Measurements from ENCODE around the gene PHACTR1. TPM values are rescaled to one million over a fixed set of nuclear protein-coding genes. Genes with fewer than 3 reads are reported as not detected.
"Not testable (repeated sequence)": the region's sequence is repeated elsewhere in the genome, so short reads cannot be mapped to it uniquely, and the experiment has no call there.

The PHACTR1 gene
- total RNA-seq, 1 experiment from 2014 or later, result 2.9 TPM

- in situ Hi-C loops (cut with HindIII; ENCODE audit: low pct_unique_long_range_greater_than_20kb, low sequenced_read_pairs), result no loop called here
These were observed 509.5 kb downstream of the PHACTR1 start for GRCh38 chr6:13226071-13226470.

GRCh38 chr6:13228264-13229204 is 512.0 kb downstream of the PHACTR1 start:
- in situ Hi-C loops (cut with HindIII; ENCODE audit: low pct_unique_long_range_greater_than_20kb, low sequenced_read_pairs), result no loop called here
- no peak for DNase-seq (ENCODE audit: low read depth, low spot score)

More at GRCh38 chr6:13226071-13226470, 509.5 kb downstream of the PHACTR1 start:
- no peak for DNase-seq (ENCODE audit: low read depth, low spot score)

DNA sequence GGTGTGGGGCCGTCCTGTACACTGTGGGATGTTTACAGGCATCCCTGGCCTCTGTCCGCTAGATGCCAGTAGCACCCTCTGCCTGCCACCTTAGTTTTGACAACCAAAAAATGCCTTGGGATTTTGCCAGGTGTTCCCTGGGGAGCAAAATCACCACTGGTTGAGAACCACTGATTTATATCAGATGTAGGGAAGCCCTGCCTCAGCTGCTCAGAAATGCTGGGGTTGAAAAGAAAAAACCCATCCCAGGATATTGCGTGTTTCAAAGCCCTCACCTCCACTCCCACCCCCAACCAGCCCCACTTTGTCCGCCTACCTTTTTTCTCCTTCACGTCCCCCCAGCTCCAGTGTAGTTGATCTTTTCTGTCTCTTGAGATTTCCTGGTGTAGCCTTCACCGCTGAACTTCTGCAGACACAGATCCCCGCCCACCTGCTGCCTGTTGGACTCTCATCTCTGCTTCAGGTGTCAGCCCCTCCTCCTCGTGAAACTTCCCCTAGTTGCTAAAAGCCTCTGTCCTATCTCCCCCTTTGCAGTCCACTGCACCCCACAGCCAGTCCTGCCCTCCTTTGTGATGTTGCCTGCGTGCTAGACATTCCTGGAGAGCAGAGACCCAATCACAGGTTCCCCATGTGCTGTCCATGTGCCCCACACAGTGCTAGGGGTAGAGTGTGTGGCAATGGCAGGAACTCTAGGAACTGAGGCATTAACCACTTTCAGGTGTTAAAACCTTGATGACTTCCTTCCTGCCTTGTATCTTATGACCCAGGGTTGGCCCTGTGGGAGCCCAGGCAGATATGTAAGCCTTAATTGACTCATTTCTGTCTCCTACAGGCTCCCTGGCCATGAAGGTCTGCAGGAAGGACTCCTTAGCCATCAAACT is 512.9 kb downstream of the PHACTR1 start:
- DNase-seq (ENCODE audit: low read depth, low spot score), result peak; percentile 86
- in situ Hi-C loops (cut with HindIII; ENCODE audit: low pct_unique_long_range_greater_than_20kb, low sequenced_read_pairs), result no loop called here

DNA sequence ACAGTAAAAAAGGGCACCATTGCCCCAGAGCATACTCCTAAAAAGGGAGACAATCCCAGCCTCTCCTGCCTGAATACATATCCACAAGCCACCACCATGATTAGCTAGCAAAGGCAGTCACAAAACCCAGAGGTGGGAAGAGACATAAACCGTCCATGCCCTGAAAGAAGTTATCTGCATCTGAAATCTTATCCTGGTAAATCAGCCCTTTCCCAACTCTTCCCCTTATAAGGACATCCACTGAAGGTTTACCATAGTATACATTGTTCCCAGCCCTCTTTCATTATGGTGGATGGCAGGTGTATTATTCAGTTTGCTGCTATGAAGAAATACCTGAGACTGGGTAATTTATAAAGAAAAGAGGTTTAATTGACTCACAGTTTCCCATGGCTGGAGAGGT is 516.5 kb downstream of the PHACTR1 start:
- no peak for DNase-seq (ENCODE audit: low read depth, low spot score)

GRCh38 chr6:13234130-13234529 is 517.6 kb downstream of the PHACTR1 start:
- DNase-seq (ENCODE audit: low read depth, low spot score), result peak; percentile 62
- in situ Hi-C loops (cut with HindIII; ENCODE audit: low pct_unique_long_range_greater_than_20kb, low sequenced_read_pairs), result no loop called here

More for the DNA sequence above, 516.5 kb downstream of the PHACTR1 start:
- in situ Hi-C loops (cut with HindIII; ENCODE audit: low pct_unique_long_range_greater_than_20kb, low sequenced_read_pairs), result no loop called here

- in situ Hi-C loops (cut with HindIII; ENCODE audit: low pct_unique_long_range_greater_than_20kb, low sequenced_read_pairs), result no loop called here
- no peak for DNase-seq (ENCODE audit: low read depth, low spot score)
These were observed 518.8 kb downstream of the PHACTR1 start for GRCh38 chr6:13235339-13235738.

DNA sequence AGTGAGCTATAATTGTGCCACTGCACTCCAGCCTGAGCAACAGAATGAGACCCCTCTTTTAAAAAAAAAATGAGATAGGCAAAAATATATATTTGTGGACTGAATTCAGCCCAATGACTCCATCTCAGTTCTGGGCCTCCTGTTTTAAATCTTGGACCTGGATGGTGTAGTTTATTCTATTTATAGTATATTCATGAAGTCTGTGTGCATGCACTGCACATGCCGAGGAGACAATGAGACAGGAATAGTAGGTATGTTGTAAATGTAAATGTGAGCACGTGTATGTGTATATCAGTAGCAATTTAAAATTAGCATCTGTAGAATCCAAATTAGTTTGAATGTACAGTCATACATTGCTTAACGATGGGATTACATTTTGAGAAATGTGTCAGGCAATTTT is 520.8 kb downstream of the PHACTR1 start:
- in situ Hi-C loops (cut with HindIII; ENCODE audit: low pct_unique_long_range_greater_than_20kb, low sequenced_read_pairs), result no loop called here
- DNase-seq (ENCODE audit: low read depth, low spot score), result no peak

DNA sequence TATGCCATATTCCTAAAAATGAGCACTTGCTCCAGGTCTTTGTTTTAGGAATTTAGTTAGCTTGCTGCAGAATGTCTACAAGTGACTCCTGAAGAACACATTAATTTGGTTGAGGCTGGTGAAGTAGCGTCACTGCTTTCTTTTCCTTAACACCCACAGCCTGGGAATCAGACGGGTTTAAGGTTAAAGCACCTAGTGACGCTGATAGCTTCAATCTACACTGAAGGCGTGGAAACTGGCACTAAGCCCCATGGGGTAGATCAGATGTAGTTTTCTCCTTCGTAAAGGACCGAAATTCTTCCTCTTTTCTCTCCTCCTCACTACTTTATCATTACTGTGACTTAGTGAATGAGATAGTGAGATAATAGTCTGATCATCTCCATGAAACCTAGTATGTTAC is 521.5 kb downstream of the PHACTR1 start:
- no peak for DNase-seq (ENCODE audit: low read depth, low spot score)
- in situ Hi-C loops (cut with HindIII; ENCODE audit: low pct_unique_long_range_greater_than_20kb, low sequenced_read_pairs), result no loop called here

GRCh38 chr6:13238640-13239216 is 522.2 kb downstream of the PHACTR1 start:
- DNase-seq (ENCODE audit: low read depth, low spot score), result no peak
- in situ Hi-C loops (cut with HindIII; ENCODE audit: low pct_unique_long_range_greater_than_20kb, low sequenced_read_pairs), result no loop called here

- in situ Hi-C loops (cut with HindIII; ENCODE audit: low pct_unique_long_range_greater_than_20kb, low sequenced_read_pairs), result no loop called here
- peak; percentile 77 for DNase-seq (ENCODE audit: low read depth, low spot score)
These were observed 523.2 kb downstream of the PHACTR1 start for GRCh38 chr6:13239530-13240455.

DNA sequence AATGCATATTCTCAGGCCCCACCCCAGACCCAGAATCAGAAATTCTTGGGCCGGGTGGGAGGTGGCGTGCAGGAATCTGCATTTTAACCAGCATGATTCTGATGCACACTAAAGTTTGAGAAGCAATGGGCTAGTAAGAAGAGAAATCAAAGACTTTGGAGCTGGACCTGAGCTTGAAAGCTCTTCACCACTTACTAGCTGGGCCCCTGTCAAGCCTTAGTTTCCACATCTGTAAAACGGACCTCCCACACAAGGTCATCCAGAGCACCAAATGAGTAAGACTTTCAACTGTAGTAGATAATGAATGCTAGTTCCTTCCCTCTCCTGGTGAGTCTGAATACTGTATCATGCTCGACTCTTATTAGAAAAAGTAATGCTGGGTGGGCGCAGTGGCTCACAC is 524.8 kb downstream of the PHACTR1 start:
- in situ Hi-C loops (cut with HindIII; ENCODE audit: low pct_unique_long_range_greater_than_20kb, low sequenced_read_pairs), result no loop called here
- no peak for DNase-seq (ENCODE audit: low read depth, low spot score)

DNA sequence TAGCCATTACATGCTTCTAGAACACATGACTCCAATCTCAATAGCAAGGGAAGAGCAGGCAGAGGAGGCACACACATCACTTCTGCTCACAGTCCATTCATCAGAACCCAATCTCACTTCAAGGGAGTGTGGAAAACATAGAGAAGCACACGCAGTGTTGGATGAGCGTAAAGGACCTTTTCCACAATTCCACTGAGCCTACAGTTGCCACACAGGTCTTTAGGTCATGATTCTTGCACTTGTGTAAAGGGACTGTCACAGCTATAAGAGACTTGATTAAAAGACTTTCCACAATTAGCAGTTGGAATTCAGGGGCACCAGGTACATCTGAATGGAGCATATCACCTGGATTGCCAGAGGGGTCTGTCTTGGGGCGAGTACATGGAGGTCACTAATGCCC is 525.6 kb downstream of the PHACTR1 start:
- in situ Hi-C loops (cut with HindIII; ENCODE audit: low pct_unique_long_range_greater_than_20kb, low sequenced_read_pairs), result no loop called here
- no peak for DNase-seq (ENCODE audit: low read depth, low spot score)

DNA sequence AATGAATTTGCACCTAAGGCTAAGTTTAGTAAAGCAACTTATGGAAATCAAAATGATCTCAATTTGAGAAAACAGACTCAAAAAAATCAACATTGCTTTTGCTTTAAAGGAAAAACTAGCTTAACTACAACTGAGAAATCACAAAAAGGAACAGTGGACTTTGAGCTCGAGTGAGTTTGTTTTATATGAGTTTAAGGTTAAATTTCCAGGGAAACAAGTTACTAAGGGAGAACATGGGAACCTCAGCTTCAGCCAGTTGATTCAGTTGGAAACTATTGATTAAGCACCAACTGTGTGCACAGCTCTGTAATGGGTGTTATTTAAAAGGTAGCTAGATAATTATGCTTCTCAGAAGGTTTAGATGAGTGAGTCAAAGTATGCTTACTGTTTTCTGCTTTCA is 526.0 kb downstream of the PHACTR1 start:
- in situ Hi-C loops (cut with HindIII; ENCODE audit: low pct_unique_long_range_greater_than_20kb, low sequenced_read_pairs), result no loop called here
- DNase-seq (ENCODE audit: low read depth, low spot score), result no peak

GRCh38 chr6:13243033-13243432 is 526.5 kb downstream of the PHACTR1 start:
- no peak for DNase-seq (ENCODE audit: low read depth, low spot score)
- in situ Hi-C loops (cut with HindIII; ENCODE audit: low pct_unique_long_range_greater_than_20kb, low sequenced_read_pairs), result no loop called here

- in situ Hi-C loops (cut with HindIII; ENCODE audit: low pct_unique_long_range_greater_than_20kb, low sequenced_read_pairs); DNase-seq (ENCODE audit: low read depth, low spot score): not testable (repeated sequence)
These were observed 527.2 kb downstream of the PHACTR1 start for GRCh38 chr6:13243745-13244144.

DNA sequence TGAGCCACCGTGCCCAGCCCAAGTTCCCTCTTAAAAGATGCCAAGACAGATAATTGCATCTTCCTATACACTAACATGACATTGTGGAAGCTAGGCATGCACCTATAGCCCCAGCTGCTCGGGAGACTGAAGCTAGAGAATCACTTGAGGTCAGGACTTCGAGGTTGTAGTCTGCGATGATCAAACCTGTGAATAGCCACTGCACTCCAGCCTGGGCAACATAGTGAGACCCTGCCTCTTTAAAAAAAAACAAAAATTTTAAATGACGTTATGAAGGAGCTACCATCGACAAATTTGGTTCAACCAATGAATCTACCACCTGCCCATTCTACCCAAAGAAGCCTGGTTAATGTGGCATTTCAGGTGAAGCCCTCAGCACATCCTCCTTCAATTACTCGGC is 531.1 kb downstream of the PHACTR1 start:
- DNase-seq (ENCODE audit: low read depth, low spot score), result no peak
- in situ Hi-C loops (cut with HindIII; ENCODE audit: low pct_unique_long_range_greater_than_20kb, low sequenced_read_pairs), result no loop called here

GRCh38 chr6:13248053-13248452 is 531.5 kb downstream of the PHACTR1 start:
- peak; percentile 80 for DNase-seq (ENCODE audit: low read depth, low spot score)

More at GRCh38 chr6:13248053-13248452, 531.5 kb downstream of the PHACTR1 start:
- in situ Hi-C loops (cut with HindIII; ENCODE audit: low pct_unique_long_range_greater_than_20kb, low sequenced_read_pairs), result no loop called here

Data from SK-MEL-5 (cell line).